BE2C (cell line): Measurements from ENCODE around the gene NXPH4.

Experiments
- DNase-seq: peaks from one replicate; pipeline ENCODE4 v3.0.0-alpha.2; 2020
- H3K27me3 ChIP-seq: fragments of 250-450 bp; sonication (Bioruptor Pico); 2 replicates; pipeline ENCODE4 v1.5.1; 2020; ENCODE audit warnings: mild to moderate bottlenecking
- H3K36me3 ChIP-seq: fragments of 250-450 bp; sonication (Bioruptor Pico); 2 replicates; pipeline ENCODE4 v1.5.1; 2020; ENCODE audit warnings: mild to moderate bottlenecking
- H3K4me1 ChIP-seq: fragments of 250-450 bp; sonication (Bioruptor Pico); 2 replicates; pipeline ENCODE4 v1.5.1; 2020
- H3K4me3 ChIP-seq: 2 replicates; pipeline ENCODE4 v1.5.1; 2011; ENCODE audit warnings: low read depth, low read length
- H3K9me3 ChIP-seq: fragments of 250-450 bp; sonication (Bioruptor Pico); 2 replicates; pipeline ENCODE4 v1.5.1; 2020
- CTCF ChIP-seq: IDR thresholded peaks from 2 replicates; pipeline ENCODE4 v1.5.1; 2012; ENCODE audit warnings: mild to moderate bottlenecking, low read depth, low read length

NXPH4 gene

GRCh38 chr12:57225680-57226210 is 9.2 kb downstream of the NXPH4 start:
- peaks cover under 1% of the 10 kb centered on the region; the same call in 1 of the 2 replicates for H3K36me3 ChIP-seq
- H3K27me3 ChIP-seq, result peaks cover 40% of the 10 kb centered on the region
- no peak for TF ChIP-seq CTCF
- H3K4me1 ChIP-seq, result no peaks in the 10 kb centered on the region; the same call in 1 of the 2 replicates
- no peaks in the 10 kb centered on the region for H3K9me3 ChIP-seq
- DNase-seq, result no peak
- no peak overlapping the region for H3K4me3 ChIP-seq

GRCh38 chr12:57226588-57227314 is 10.2 kb downstream of the NXPH4 start:
- Histone ChIP-seq H3K4me3 (no peak overlapping the region), H3K27me3 (peaks cover 29% of the 10 kb centered on the region)
- no peak for TF ChIP-seq CTCF

GRCh38 chr12:57227315-57228115 is 10.9 kb downstream of the NXPH4 start:
- H3K9me3 ChIP-seq, result no peaks in the 10 kb centered on the region
- DNase-seq, result peak; percentile 4

More at GRCh38 chr12:57226588-57227314, 10.2 kb downstream of the NXPH4 start:
- DNase-seq, result no peak
- no peaks in the 10 kb centered on the region for H3K9me3 ChIP-seq
- no peaks in the 10 kb centered on the region; the same call in 1 of the 2 replicates for H3K4me1 ChIP-seq
- peaks cover 11% of the 10 kb centered on the region for H3K36me3 ChIP-seq

GRCh38 chr12:57229046-57229633 is 12.5 kb downstream of the NXPH4 start:
- peak; percentile 1 for DNase-seq
- peak overlapping the region; percentile 89 for H3K4me3 ChIP-seq
- H3K4me1 ChIP-seq, result peaks cover 4% of the 10 kb centered on the region
- H3K27me3 ChIP-seq, result peaks cover 19% of the 10 kb centered on the region
- TF ChIP-seq CTCF, result no peak
- no peaks in the 10 kb centered on the region for H3K9me3 ChIP-seq
- H3K36me3 ChIP-seq, result peaks cover 35% of the 10 kb centered on the region

More at GRCh38 chr12:57227315-57228115, 10.9 kb downstream of the NXPH4 start:
- H3K4me3 ChIP-seq, result no peak overlapping the region
- no peak for TF ChIP-seq CTCF
- peaks cover 18% of the 10 kb centered on the region for H3K36me3 ChIP-seq
- H3K4me1 ChIP-seq, result no peaks in the 10 kb centered on the region; the same call in 1 of the 2 replicates
- peaks cover 26% of the 10 kb centered on the region for H3K27me3 ChIP-seq

GRCh38 chr12:57229634-57230380 is 13.2 kb downstream of the NXPH4 start, which contains the start of gene SHMT2:
Gene SHMT2, plus strand, starts transcription at chr12:57229711. Its CDS starts 68 bp downstream, at chr12:57229779.
- peaks cover 9% of the 10 kb centered on the region for H3K4me1 ChIP-seq
- H3K36me3 ChIP-seq, result peaks cover 37% of the 10 kb centered on the region
- DNase-seq, result peak; percentile 97
- no peak for TF ChIP-seq CTCF
- H3K4me3 ChIP-seq, result peak within 1 kb of the TSS; percentile 89
- H3K27me3 ChIP-seq, result peaks cover 13% of the 10 kb centered on the region
- H3K9me3 ChIP-seq, result no peaks in the 10 kb centered on the region
